K562 (cell line): Measurements from ENCODE around the gene DNAH8. TPM values are rescaled to one million over a fixed set of nuclear protein-coding genes. Genes with fewer than 3 reads are reported as not detected.

Source experiments
- CHD7 ChIP-seq: fragments of 200-600 bp; sonication (generic); IDR thresholded peaks from one replicate; pipeline ENCODE4 v1.6.1; 2012; ENCODE audit warnings: mild to moderate bottlenecking, low read depth, low read length, inconsistent platforms
- EP400 ChIP-seq: fragments of 450-650 bp; IDR thresholded peaks from 2 replicates; pipeline ENCODE4 v1.6.1; 2017; ENCODE audit warnings: antibody characterized with exemption, mild to moderate bottlenecking, moderate library complexity
- HDAC1 ChIP-seq, 2 experiments: fragments of 450-650 bp; IDR thresholded peaks; 2 replicates each; pipeline ENCODE4 v1.6.1; 2016 to 2017; ENCODE audit warnings: inconsistent platforms in 1 of 2, mild to moderate bottlenecking in 1 of 2, moderate library complexity in 1 of 2
- HLTF ChIP-seq: fragments of 450-650 bp; IDR thresholded peaks from 2 replicates; pipeline ENCODE4 v1.6.1; 2016
- HNRNPK ChIP-seq: fragments of 200-400 bp; formaldehyde crosslinking; IDR thresholded peaks from one replicate; pipeline ENCODE4 v1.6.1; 2018; ENCODE audit warnings: mild to moderate bottlenecking, low read depth, low read length; ENCODE audit not compliant: poor library complexity, severe bottlenecking
- NFE2 ChIP-seq: IDR thresholded peaks from 2 replicates; pipeline ENCODE4 v1.6.1; 2014; ENCODE audit warnings: antibody characterized with exemption, low read depth
- NFXL1 ChIP-seq: fragments of 450-650 bp; formaldehyde crosslinking; IDR thresholded peaks from 2 replicates; pipeline ENCODE4 v1.4.0; 2021; ENCODE audit warnings: mild to moderate bottlenecking
- NR1H2 ChIP-seq: sonication (generic); formaldehyde crosslinking; IDR thresholded peaks from 2 replicates; pipeline ENCODE4 v1.4.0; 2020; ENCODE audit warnings: mild to moderate bottlenecking, missing genetic modification reagents
- PRPF4 ChIP-seq: fragments of 200-400 bp; formaldehyde crosslinking; IDR thresholded peaks from one replicate; pipeline ENCODE4 v1.6.1; 2017; ENCODE audit warnings: low read length, low read depth, mild to moderate bottlenecking; ENCODE audit not compliant: insufficient read depth, poor library complexity, severe bottlenecking
- ZNF239 ChIP-seq: fragments of 250-450 bp; sonication (Bioruptor Pico); IDR thresholded peaks from 2 replicates; pipeline ENCODE4 v1.4.0; 2020; ENCODE audit warnings: mild to moderate bottlenecking
- ZNF77 ChIP-seq: fragments of 250-450 bp; sonication (Bioruptor Pico); IDR thresholded peaks from 2 replicates; pipeline ENCODE4 v1.5.0; 2020
- polyA plus RNA-seq, 8 experiments: library from polyadenylated mRNA; depleted of rRNA in 4 of 8; stranded (reverse) in 5 of 8; unstranded in 3 of 8; fragments of >200 nt; fragmentation: Nextera tagmentation in 2 of 8; fragmentation: Illumina TruSeq in 1 of 8; extraction: Ambion mirVana in 2 of 8; extraction: Trizol in 1 of 8; gene quantifications; 2 replicates each; pipeline versions ENCODE4 v1.2.1 to v1.2.3, GENCODE V29; 2011 to 2014; ENCODE audit warnings: inconsistent platforms in 1 of 8, missing spikeins in 1 of 8
- total RNA-seq, 7 experiments: library from RNA; depleted of rRNA in 6 of 7; stranded (reverse); fragments of >200 nt in 6 of 7; fragmentation: Illumina TruSeq in 2 of 7; extraction: Trizol in 2 of 7; gene quantifications; 2 replicates each; pipeline versions ENCODE4 v1.2.1 to v1.2.3, GENCODE V29; 2011 to 2021; ENCODE audit warnings: low replicate concordance in 1 of 7

DNAH8 gene
- total and polyA plus RNA-seq, 9 of the 15 experiments (the other 6 are each of a cell fraction or from before 2014, with no cell fraction given) = 1.2 to 4.2 (median 2.9) TPM

- TF ChIP-seq CHD7 (no peak), ZNF239 (CRISPR knock-in tag) (no peak), PRPF4 (no peak), ZNF77 (CRISPR knock-in tag) (no peak), NFXL1 (CRISPR knock-in tag) (no peak), NR1H2 (CRISPR knock-in tag) (no peak), HNRNPK (no peak), NFE2 (no peak), HLTF (no peak), HDAC1 (IDR thresholded peaks at IDR 0.05) (no peak), EP400 (no peak)
Measured at GRCh38 chr6:38801305-38801704, 86.2 kb downstream of the DNAH8 start (continued).
